HepG2 (cell line): ENCODE data around the gene PGC. TPM values are rescaled to one million over a fixed set of nuclear protein-coding genes. Genes with fewer than 3 reads are reported as not detected.
A peak's percentile ranks its signal among the peaks of the same experiment; 100 is the strongest.

Source experiments
- ARHGAP35 ChIP-seq: sonication (generic); formaldehyde crosslinking; IDR thresholded peaks from 2 replicates; pipeline ENCODE4 v1.9.0; 2022; ENCODE audit warnings: mild to moderate bottlenecking, inconsistent platforms, moderate library complexity, missing genetic modification reagents, borderline replicate concordance
- CBFB ChIP-seq: sonication (generic); formaldehyde crosslinking; IDR thresholded peaks from 2 replicates; pipeline ENCODE4 v1.4.0; 2020; ENCODE audit warnings: missing genetic modification reagents
- CCDC6 ChIP-seq: sonication (generic); formaldehyde crosslinking; IDR thresholded peaks from 2 replicates; pipeline ENCODE4 v1.8.1; 2022; ENCODE audit warnings: mild to moderate bottlenecking, missing genetic modification reagents, moderate library complexity
- CEBPG ChIP-seq: IDR thresholded peaks from 2 replicates; pipeline ENCODE4 v1.6.1; 2016
- EP300 ChIP-seq, 3 experiments: sonication (generic) in 1 of 3; formaldehyde crosslinking in 1 of 3; IDR thresholded peaks; 2 replicates each; pipeline versions ENCODE4 v1.5.1 to v1.6.1; 2011 to 2020; ENCODE audit warnings: low read depth in 2 of 3, low read length in 2 of 3, borderline replicate concordance in 1 of 3, improper control_type of control experiment in 1 of 3, mild to moderate bottlenecking in 1 of 3, missing genetic modification reagents in 1 of 3, moderate library complexity in 1 of 3
- LCORL ChIP-seq, 2 experiments: fragments of 450-650 bp in 1 of 2; sonication (generic) in 1 of 2; formaldehyde crosslinking in 1 of 2; IDR thresholded peaks; 2 replicates each; pipeline versions ENCODE4 v1.5.0 to v1.6.1; 2017 to 2020; ENCODE audit warnings: antibody characterized with exemption in 1 of 2, missing genetic modification reagents in 1 of 2
- MAF1 ChIP-seq: sonication (generic); formaldehyde crosslinking; IDR thresholded peaks from 2 replicates; pipeline ENCODE4 v1.5.0; 2020; ENCODE audit warnings: missing genetic modification reagents, borderline replicate concordance
- MXD4 ChIP-seq: IDR thresholded peaks from 2 replicates; pipeline ENCODE4 v1.6.1; 2016; ENCODE audit warnings: mild to moderate bottlenecking, missing biosample characterization, missing genetic modification reagents
- PAX8 ChIP-seq: sonication (generic); formaldehyde crosslinking; IDR thresholded peaks from 2 replicates; pipeline ENCODE4 v1.8.0; 2022; ENCODE audit warnings: mild to moderate bottlenecking, missing genetic modification reagents, borderline replicate concordance
- SALL2 ChIP-seq: sonication (generic); formaldehyde crosslinking; IDR thresholded peaks from 2 replicates; pipeline ENCODE4 v1.8.1; 2023; ENCODE audit warnings: mild to moderate bottlenecking, missing genetic modification reagents, inconsistent platforms
- SMAD1 ChIP-seq: sonication (generic); formaldehyde crosslinking; IDR thresholded peaks from 2 replicates; pipeline ENCODE4 v1.4.0; 2020; ENCODE audit warnings: missing genetic modification reagents, low read depth, mild to moderate bottlenecking, borderline replicate concordance
- SOX5 ChIP-seq: IDR thresholded peaks from 2 replicates; pipeline ENCODE4 v1.6.1; 2016; ENCODE audit warnings: borderline replicate concordance
- THAP11 ChIP-seq: IDR thresholded peaks from 2 replicates; pipeline ENCODE4 v1.6.1; 2016; ENCODE audit warnings: missing biosample characterization, missing genetic modification reagents
- YEATS4 ChIP-seq: sonication (generic); formaldehyde crosslinking; IDR thresholded peaks from 2 replicates; pipeline ENCODE4 v1.4.0; 2020; ENCODE audit warnings: missing genetic modification reagents, borderline replicate concordance
- ZKSCAN8 ChIP-seq: IDR thresholded peaks from 2 replicates; pipeline ENCODE4 v1.6.1; 2016; ENCODE audit warnings: borderline replicate concordance, missing genetic modification reagents, missing compliant biosample characterization
- ZMYM4 ChIP-seq: sonication (generic); formaldehyde crosslinking; IDR thresholded peaks from 2 replicates; pipeline ENCODE4 v1.8.1; 2023; ENCODE audit warnings: mild to moderate bottlenecking, missing genetic modification reagents
- ZNF343 ChIP-seq: sonication (generic); formaldehyde crosslinking; IDR thresholded peaks from 2 replicates; pipeline ENCODE4 v1.4.0; 2020; ENCODE audit warnings: mild to moderate bottlenecking, missing genetic modification reagents
- ZNF543 ChIP-seq: sonication (generic); formaldehyde crosslinking; IDR thresholded peaks from 2 replicates; pipeline ENCODE4 v1.4.0; 2020; ENCODE audit warnings: mild to moderate bottlenecking, missing genetic modification reagents
- ZNF550 ChIP-seq: sonication (generic); formaldehyde crosslinking; IDR thresholded peaks from 2 replicates; pipeline ENCODE4 v1.4.0; 2020; ENCODE audit warnings: mild to moderate bottlenecking, missing genetic modification reagents, borderline replicate concordance
- ZNF777 ChIP-seq: sonication (generic); formaldehyde crosslinking; IDR thresholded peaks from 2 replicates; pipeline ENCODE4 v1.4.0; 2020; ENCODE audit warnings: missing genetic modification reagents
- polyA plus RNA-seq, 8 experiments: library from polyadenylated mRNA; depleted of rRNA in 3 of 8; stranded (reverse) in 7 of 8; unstranded in 1 of 8; fragments of >200 nt; fragmentation: Illumina TruSeq in 4 of 8; extraction: Trizol in 4 of 8; gene quantifications; 2 replicates each; pipeline versions ENCODE4 v1.2.1 to v1.2.3, GENCODE V29; 2011 to 2016; ENCODE audit warnings: low read depth in 4 of 8, missing spikeins in 1 of 8, mixed read lengths in 1 of 8; ENCODE audit not compliant: insufficient read depth in 1 of 8
- total RNA-seq, 5 experiments: library from RNA; depleted of rRNA; stranded (reverse); fragments of >200 nt; fragmentation: Illumina TruSeq; extraction: Trizol; gene quantifications; 2 replicates each; pipeline ENCODE4 v1.2.3, GENCODE V29; 2016; ENCODE audit warnings: low read depth in 1 of 5
- TF ChIP-seq, protein P1 (sequence below): sonication (generic); formaldehyde crosslinking; IDR thresholded peaks from 2 replicates; pipeline ENCODE4 v1.4.0; 2020; ENCODE audit warnings: missing genetic modification reagents
- TF ChIP-seq, protein P2 (sequence below): IDR thresholded peaks from 2 replicates; pipeline ENCODE4 v1.6.1; 2012; ENCODE audit warnings: inconsistent platforms
- TF ChIP-seq, protein P3 (sequence below): sonication (generic); formaldehyde crosslinking; IDR thresholded peaks from 2 replicates; pipeline ENCODE4 v1.5.0; 2020; ENCODE audit warnings: mild to moderate bottlenecking, missing genetic modification reagents, borderline replicate concordance
- TF ChIP-seq, protein P4 (sequence below): sonication (generic); formaldehyde crosslinking; IDR thresholded peaks from 2 replicates; pipeline ENCODE4 v1.4.0; 2020; ENCODE audit warnings: mild to moderate bottlenecking, missing genetic modification reagents

The PGC gene
- total and polyA plus RNA-seq, 2 of the 13 experiments (the other 11 are each of a cell fraction or from before 2014, with no cell fraction given), result 426 to 502 TPM

DNA sequence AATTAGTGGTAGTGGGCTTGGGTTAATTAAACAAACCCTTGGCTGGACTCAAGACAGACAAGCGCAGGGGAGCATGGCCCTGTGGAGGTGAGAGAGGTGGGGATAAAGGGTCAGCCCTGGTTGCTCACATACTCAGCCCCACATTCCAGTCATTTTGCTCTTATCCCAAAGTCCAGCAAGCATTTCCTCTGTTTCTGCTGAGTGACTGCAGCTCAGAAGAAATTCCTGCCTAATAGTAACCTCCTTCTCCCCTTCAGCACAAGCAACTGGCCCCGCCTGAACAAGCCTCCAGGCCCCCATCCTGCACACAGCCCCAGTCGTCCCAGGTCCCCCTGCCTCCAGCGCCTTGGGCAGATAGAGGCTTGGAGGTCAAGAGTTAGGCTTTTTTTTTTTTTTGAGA, 8.2 kb downstream of the PGC start (continued):
- TF ChIP-seq ZKSCAN8 (CRISPR knock-in tag), result no peak
- no peak for TF ChIP-seq MXD4 (CRISPR knock-in tag)
- no peak for TF ChIP-seq PAX8 (CRISPR knock-in tag)
- TF ChIP-seq YEATS4 (CRISPR knock-in tag), result no peak
- no peak; the same call in 1 of the 2 replicates for TF ChIP-seq CEBPG (CRISPR knock-in tag)
- TF ChIP-seq LCORL (IDR thresholded peaks at IDR 0.05), result no peak
- peak; percentile 85 for TF ChIP-seq LCORL (CRISPR knock-in tag; IDR thresholded peaks at IDR 0.05)
- TF ChIP-seq, protein P1, sequence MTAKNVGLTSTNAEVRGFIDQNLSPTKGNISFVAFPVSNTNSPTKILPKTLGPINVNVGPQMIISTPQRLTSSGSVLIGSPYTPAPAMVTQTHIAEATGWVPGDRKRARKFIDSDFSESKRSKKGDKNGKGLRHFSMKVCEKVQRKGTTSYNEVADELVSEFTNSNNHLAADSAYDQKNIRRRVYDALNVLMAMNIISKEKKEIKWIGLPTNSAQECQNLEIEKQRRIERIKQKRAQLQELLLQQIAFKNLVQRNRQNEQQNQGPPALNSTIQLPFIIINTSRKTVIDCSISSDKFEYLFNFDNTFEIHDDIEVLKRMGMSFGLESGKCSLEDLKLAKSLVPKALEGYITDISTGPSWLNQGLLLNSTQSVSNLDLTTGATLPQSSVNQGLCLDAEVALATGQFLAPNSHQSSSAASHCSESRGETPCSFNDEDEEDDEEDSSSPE, result no peak
- TF ChIP-seq, protein P2, sequence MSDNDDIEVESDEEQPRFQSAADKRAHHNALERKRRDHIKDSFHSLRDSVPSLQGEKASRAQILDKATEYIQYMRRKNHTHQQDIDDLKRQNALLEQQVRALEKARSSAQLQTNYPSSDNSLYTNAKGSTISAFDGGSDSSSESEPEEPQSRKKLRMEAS, result 0 out of 2 replicates have a peak, but pooled peaks have one; percentile 12
- TF ChIP-seq, protein P3, sequence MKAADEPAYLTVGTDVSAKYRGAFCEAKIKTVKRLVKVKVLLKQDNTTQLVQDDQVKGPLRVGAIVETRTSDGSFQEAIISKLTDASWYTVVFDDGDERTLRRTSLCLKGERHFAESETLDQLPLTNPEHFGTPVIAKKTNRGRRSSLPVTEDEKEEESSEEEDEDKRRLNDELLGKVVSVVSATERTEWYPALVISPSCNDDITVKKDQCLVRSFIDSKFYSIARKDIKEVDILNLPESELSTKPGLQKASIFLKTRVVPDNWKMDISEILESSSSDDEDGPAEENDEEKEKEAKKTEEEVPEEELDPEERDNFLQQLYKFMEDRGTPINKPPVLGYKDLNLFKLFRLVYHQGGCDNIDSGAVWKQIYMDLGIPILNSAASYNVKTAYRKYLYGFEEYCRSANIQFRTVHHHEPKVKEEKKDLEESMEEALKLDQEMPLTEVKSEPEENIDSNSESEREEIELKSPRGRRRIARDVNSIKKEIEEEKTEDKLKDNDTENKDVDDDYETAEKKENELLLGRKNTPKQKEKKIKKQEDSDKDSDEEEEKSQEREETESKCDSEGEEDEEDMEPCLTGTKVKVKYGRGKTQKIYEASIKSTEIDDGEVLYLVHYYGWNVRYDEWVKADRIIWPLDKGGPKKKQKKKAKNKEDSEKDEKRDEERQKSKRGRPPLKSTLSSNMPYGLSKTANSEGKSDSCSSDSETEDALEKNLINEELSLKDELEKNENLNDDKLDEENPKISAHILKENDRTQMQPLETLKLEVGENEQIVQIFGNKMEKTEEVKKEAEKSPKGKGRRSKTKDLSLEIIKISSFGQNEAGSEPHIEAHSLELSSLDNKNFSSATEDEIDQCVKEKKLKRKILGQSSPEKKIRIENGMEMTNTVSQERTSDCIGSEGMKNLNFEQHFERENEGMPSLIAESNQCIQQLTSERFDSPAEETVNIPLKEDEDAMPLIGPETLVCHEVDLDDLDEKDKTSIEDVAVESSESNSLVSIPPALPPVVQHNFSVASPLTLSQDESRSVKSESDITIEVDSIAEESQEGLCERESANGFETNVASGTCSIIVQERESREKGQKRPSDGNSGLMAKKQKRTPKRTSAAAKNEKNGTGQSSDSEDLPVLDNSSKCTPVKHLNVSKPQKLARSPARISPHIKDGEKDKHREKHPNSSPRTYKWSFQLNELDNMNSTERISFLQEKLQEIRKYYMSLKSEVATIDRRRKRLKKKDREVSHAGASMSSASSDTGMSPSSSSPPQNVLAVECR (CRISPR knock-in tag), result peak; percentile 47; the same call in 1 of the 2 replicates
- TF ChIP-seq THAP11 (CRISPR knock-in tag), result peak; percentile 34; the same call in 1 of the 2 replicates
- TF ChIP-seq CCDC6 (CRISPR knock-in tag), result no peak
- no peak for TF ChIP-seq ARHGAP35
- TF ChIP-seq SOX5 (CRISPR knock-in tag), result no peak
- no peak for TF ChIP-seq ZNF550 (CRISPR knock-in tag)
- no peak for TF ChIP-seq ZNF543 (CRISPR knock-in tag)
- TF ChIP-seq, protein P4, sequence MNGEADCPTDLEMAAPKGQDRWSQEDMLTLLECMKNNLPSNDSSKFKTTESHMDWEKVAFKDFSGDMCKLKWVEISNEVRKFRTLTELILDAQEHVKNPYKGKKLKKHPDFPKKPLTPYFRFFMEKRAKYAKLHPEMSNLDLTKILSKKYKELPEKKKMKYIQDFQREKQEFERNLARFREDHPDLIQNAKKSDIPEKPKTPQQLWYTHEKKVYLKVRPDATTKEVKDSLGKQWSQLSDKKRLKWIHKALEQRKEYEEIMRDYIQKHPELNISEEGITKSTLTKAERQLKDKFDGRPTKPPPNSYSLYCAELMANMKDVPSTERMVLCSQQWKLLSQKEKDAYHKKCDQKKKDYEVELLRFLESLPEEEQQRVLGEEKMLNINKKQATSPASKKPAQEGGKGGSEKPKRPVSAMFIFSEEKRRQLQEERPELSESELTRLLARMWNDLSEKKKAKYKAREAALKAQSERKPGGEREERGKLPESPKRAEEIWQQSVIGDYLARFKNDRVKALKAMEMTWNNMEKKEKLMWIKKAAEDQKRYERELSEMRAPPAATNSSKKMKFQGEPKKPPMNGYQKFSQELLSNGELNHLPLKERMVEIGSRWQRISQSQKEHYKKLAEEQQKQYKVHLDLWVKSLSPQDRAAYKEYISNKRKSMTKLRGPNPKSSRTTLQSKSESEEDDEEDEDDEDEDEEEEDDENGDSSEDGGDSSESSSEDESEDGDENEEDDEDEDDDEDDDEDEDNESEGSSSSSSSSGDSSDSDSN (CRISPR knock-in tag), result no peak
- peak in 1 of 2 experiments; percentile 50; a peak in 1 of 4 replicates for TF ChIP-seq EP300 (IDR thresholded peaks at IDR 0.05; ENCODE audit: low read depth in 2 of 2, low read length in 2 of 2)
- no peak for TF ChIP-seq EP300 (CRISPR knock-in tag; IDR thresholded peaks at IDR 0.05; ENCODE audit: borderline replicate concordance)
- TF ChIP-seq ZNF777 (CRISPR knock-in tag), result no peak
- no peak for TF ChIP-seq ZNF343 (CRISPR knock-in tag)
- no peak for TF ChIP-seq SALL2 (CRISPR knock-in tag)
- TF ChIP-seq MAF1, result no peak
- TF ChIP-seq CBFB (CRISPR knock-in tag), result no peak
- TF ChIP-seq ZMYM4 (CRISPR knock-in tag), result peak; percentile 48; the same call in 1 of the 2 replicates
- no peak for TF ChIP-seq SMAD1 (CRISPR knock-in tag)
